ENCODE measurements around the gene HPCAL1.
"Not testable (repeated sequence)": the region's sequence is repeated elsewhere in the genome, so short reads cannot be mapped to it uniquely, and the experiment has no call there.

Gene HPCAL1

GRCh38 chr2:10302479-10303180 is at the start of gene HPCAL1:
TSS of gene HPCAL1 (plus strand) at chr2:10302904. CDS start at chr2:10419758, 116,854 bp downstream.
- DNase-seq: no peak

GRCh38 chr2:10253596-10254372 is 48.9 kb upstream of the HPCAL1 start:
- DNase-seq: no peak

GRCh38 chr2:10254373-10255188 is 48.1 kb upstream of the HPCAL1 start:
- DNase-seq: no peak

- DNase-seq: no peak
Observed at GRCh38 chr2:10255189-10256030, 47.3 kb upstream of the HPCAL1 start.

GRCh38 chr2:10256031-10256514 is 46.6 kb upstream of the HPCAL1 start:
- DNase-seq: no peak

- DNase-seq: no peak
Observed at GRCh38 chr2:10256515-10257031, 46.1 kb upstream of the HPCAL1 start.

GRCh38 chr2:10257036-10257435 is 45.7 kb upstream of the HPCAL1 start:
- no peak for DNase-seq

GRCh38 chr2:10257500-10258147 is 45.1 kb upstream of the HPCAL1 start:
- no peak for DNase-seq

GRCh38 chr2:10258326-10258725 is 44.4 kb upstream of the HPCAL1 start:
- no peak for DNase-seq

GRCh38 chr2:10258726-10259125 is 44.0 kb upstream of the HPCAL1 start:
- no peak for DNase-seq

GRCh38 chr2:10260130-10260529 is 42.6 kb upstream of the HPCAL1 start:
- no peak for DNase-seq

GRCh38 chr2:10263526-10263925 is 39.2 kb upstream of the HPCAL1 start:
- DNase-seq: not testable (repeated sequence)

- DNase-seq: no peak
Observed at GRCh38 chr2:10264506-10265328, 38.0 kb upstream of the HPCAL1 start.

- DNase-seq: no peak
Observed at GRCh38 chr2:10265329-10266132, 37.2 kb upstream of the HPCAL1 start.

- no peak for DNase-seq
Observed at GRCh38 chr2:10266133-10266620, 36.5 kb upstream of the HPCAL1 start.

GRCh38 chr2:10267036-10267435 is 35.7 kb upstream of the HPCAL1 start:
- DNase-seq: no peak

GRCh38 chr2:10267551-10268465 is 34.9 kb upstream of the HPCAL1 start:
- peak; percentile 32 for DNase-seq

- DNase-seq: no peak
Observed at GRCh38 chr2:10269291-10269690, 33.4 kb upstream of the HPCAL1 start.
